ENCODE measurements around the gene LAPTM5. TPM values are rescaled to one million over a fixed set of nuclear protein-coding genes. Genes with fewer than 3 reads are reported as not detected.

The LAPTM5 gene
- total RNA-seq, 4 donors from 2014 or later = 8.9 to 75.4 (median 40.4) TPM

GRCh38 chr1:30729901-30730300 is 27.7 kb downstream of the LAPTM5 start:
- H3K27ac ChIP-seq = no peak overlapping the region
- 100% methylated on average over 1 of the region's 6 CpGs; no CpG with 5 or more reads in 1 of the 2 donors for WGBS, 2 donors (ENCODE audit: low coverage in 1 of 2)
- TF ChIP-seq EP300 (IDR thresholded peaks at IDR 0.05) (no peak), POLR2AphosphoS5 (IDR thresholded peaks at IDR 0.05) (no peak), POLR2A (IDR thresholded peaks at IDR 0.05) (no peak)
- TF ChIP-seq, protein P1, sequence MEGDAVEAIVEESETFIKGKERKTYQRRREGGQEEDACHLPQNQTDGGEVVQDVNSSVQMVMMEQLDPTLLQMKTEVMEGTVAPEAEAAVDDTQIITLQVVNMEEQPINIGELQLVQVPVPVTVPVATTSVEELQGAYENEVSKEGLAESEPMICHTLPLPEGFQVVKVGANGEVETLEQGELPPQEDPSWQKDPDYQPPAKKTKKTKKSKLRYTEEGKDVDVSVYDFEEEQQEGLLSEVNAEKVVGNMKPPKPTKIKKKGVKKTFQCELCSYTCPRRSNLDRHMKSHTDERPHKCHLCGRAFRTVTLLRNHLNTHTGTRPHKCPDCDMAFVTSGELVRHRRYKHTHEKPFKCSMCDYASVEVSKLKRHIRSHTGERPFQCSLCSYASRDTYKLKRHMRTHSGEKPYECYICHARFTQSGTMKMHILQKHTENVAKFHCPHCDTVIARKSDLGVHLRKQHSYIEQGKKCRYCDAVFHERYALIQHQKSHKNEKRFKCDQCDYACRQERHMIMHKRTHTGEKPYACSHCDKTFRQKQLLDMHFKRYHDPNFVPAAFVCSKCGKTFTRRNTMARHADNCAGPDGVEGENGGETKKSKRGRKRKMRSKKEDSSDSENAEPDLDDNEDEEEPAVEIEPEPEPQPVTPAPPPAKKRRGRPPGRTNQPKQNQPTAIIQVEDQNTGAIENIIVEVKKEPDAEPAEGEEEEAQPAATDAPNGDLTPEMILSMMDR (IDR thresholded peaks at IDR 0.05) = no peak
- ATAC-seq = no peak
- H3K36me3 ChIP-seq = peaks cover 0 to 17% of the 10 kb centered on the region in 2 donors
- H3K27me3 ChIP-seq = peaks cover 7% of the 10 kb centered on the region
- H3K4me1 ChIP-seq = peaks cover 0 to 8% (median 0%) of the 10 kb centered on the region in 3 donors
- no peak overlapping the region for H3K4me3 ChIP-seq
- no peaks in the 10 kb centered on the region for H3K9me3 ChIP-seq

DNA sequence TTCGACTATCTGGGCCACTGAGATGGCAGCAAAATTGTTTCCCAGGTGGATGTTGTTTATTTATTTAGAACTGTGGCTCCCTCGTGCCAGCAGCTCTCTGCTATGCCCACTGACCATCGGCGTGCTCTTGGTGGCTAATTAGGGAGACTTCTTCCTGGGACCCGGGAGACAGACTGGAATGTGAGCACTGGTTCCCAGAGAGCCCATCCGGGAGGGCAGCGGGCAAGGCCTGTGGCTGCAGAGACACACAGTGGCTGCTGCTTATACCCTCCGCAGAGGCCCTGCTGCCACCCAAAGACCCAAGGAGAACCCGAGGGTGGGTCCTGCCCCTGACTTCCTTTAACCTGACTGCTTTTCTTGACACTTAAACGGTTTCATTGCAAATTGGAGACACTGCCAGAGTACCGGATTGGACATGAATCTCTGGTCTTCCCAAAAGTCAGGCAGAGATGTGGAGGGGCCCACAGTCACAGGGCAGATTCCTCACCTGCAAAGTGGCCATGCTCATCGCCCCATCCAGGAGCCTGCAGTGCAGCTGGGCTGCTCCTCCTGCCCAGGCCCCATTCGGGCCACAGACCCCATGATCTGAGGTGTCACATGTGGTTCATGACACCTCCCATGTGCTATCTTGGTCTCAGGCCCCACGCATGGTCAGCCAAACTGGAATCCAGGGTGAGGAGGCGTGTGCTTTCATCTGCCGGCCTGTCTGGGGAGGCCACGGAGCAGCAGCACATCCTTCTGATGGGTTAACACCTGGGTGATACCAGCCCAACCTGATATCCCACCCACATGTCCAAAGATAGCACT is 28.5 kb downstream of the LAPTM5 start:
- no peak for ATAC-seq
- Histone ChIP-seq H3K27me3 (peaks cover 7% of the 10 kb centered on the region), H3K4me3 (no peak overlapping the region), H3K9me3 (no peaks in the 10 kb centered on the region), H3K4me1 (peaks cover 0 to 8% (median 0%) of the 10 kb centered on the region in 3 donors), H3K27ac (no peak overlapping the region), H3K36me3 (peaks cover 0 to 24% of the 10 kb centered on the region in 2 donors)
- WGBS, 2 donors (ENCODE audit: low coverage in 1 of 2) = 38% methylated on average over 2 of the region's 17 CpGs; no CpG with 5 or more reads in 1 of the 2 donors
- TF ChIP-seq POLR2A (IDR thresholded peaks at IDR 0.05) (no peak), POLR2AphosphoS5 (IDR thresholded peaks at IDR 0.05) (no peak), EP300 (IDR thresholded peaks at IDR 0.05) (no peak)
- TF ChIP-seq, protein P1 (IDR thresholded peaks at IDR 0.05) = no peak

GRCh38 chr1:30728340-30728739 is 29.2 kb downstream of the LAPTM5 start:
- no peak for ATAC-seq
- Histone ChIP-seq H3K36me3 (peaks cover 0 to 30% of the 10 kb centered on the region in 2 donors), H3K27me3 (no peaks in the 10 kb centered on the region), H3K9me3 (no peaks in the 10 kb centered on the region), H3K4me1 (peaks cover 0 to 8% (median 0%) of the 10 kb centered on the region in 3 donors), H3K4me3 (no peak overlapping the region), H3K27ac (no peak overlapping the region)
- TF ChIP-seq POLR2A (IDR thresholded peaks at IDR 0.05) (no peak), POLR2AphosphoS5 (IDR thresholded peaks at IDR 0.05) (no peak), EP300 (IDR thresholded peaks at IDR 0.05) (no peak)
- TF ChIP-seq, protein P1 (IDR thresholded peaks at IDR 0.05) = no peak
- 78 to 86% methylated on average over 6 of the region's 8 CpGs for WGBS, 2 donors (ENCODE audit: low coverage in 1 of 2)

- Histone ChIP-seq H3K4me3 (no peak overlapping the region), H3K27me3 (no peaks in the 10 kb centered on the region), H3K9me3 (no peaks in the 10 kb centered on the region), H3K27ac (no peak overlapping the region), H3K4me1 (peaks cover 0 to 8% (median 0%) of the 10 kb centered on the region in 3 donors), H3K36me3 (peaks cover 0 to 33% of the 10 kb centered on the region in 2 donors)
- no peak for ATAC-seq
- WGBS, 2 donors (ENCODE audit: low coverage in 1 of 2) = no CpG with 5 or more reads among the region's 2 CpGs
- no peak for TF ChIP-seq EP300 (IDR thresholded peaks at IDR 0.05)
- no peak for TF ChIP-seq POLR2AphosphoS5 (IDR thresholded peaks at IDR 0.05)
- TF ChIP-seq, protein P1 (IDR thresholded peaks at IDR 0.05) = no peak
Observed at GRCh38 chr1:30727824-30728223, 29.8 kb downstream of the LAPTM5 start.

Measured in gastroesophageal sphincter (tissue), 4 donors.